ENCODE results near the gene CCDC138. TPM values are rescaled to one million over a fixed set of nuclear protein-coding genes. Genes with fewer than 3 reads are reported as not detected.

The CCDC138 gene
- total and polyA plus RNA-seq, 8 donors: 3.8 to 22.6 (median 18.8) TPM

- no peaks in the 10 kb centered on the region for H3K4me1 ChIP-seq
- peaks cover 0 to 38% of the 10 kb centered on the region in 2 donors for H3K36me3 ChIP-seq
- DNase-seq (no peak), ATAC-seq (no peak)
- intact Hi-C loops (cut with DNase I): no loop called here
- TF ChIP-seq CTCF (IDR thresholded peaks at IDR 0.05): no peak
- H3K4me3 ChIP-seq: no peak overlapping the region
- H3K27me3 ChIP-seq: no peaks in the 10 kb centered on the region
- H3K9me3 ChIP-seq: peaks cover 0 to 19% of the 10 kb centered on the region in 2 donors
- H3K27ac ChIP-seq: no peak overlapping the region
Measured at GRCh38 chr2:108820482-108820881, 33.9 kb downstream of the CCDC138 start.

- Histone ChIP-seq H3K36me3 (peaks cover 0 to 13% of the 10 kb centered on the region in 2 donors), H3K27me3 (no peaks in the 10 kb centered on the region), H3K4me1 (no peaks in the 10 kb centered on the region), H3K27ac (no peak overlapping the region), H3K9me3 (peaks cover 0 to 19% of the 10 kb centered on the region in 2 donors), H3K4me3 (no peak overlapping the region)
- no peak for TF ChIP-seq CTCF (IDR thresholded peaks at IDR 0.05)
- DNase-seq (no peak), ATAC-seq (peak; percentile 36)
- intact Hi-C loops (cut with DNase I): no loop called here
Measured at GRCh38 chr2:108823286-108823685, 36.7 kb downstream of the CCDC138 start.

- H3K9me3 ChIP-seq: peaks cover 0 to 15% of the 10 kb centered on the region in 2 donors
- no peak overlapping the region for H3K27ac ChIP-seq
- no peak for TF ChIP-seq CTCF (IDR thresholded peaks at IDR 0.05)
- H3K27me3 ChIP-seq: no peaks in the 10 kb centered on the region
- intact Hi-C loops (cut with DNase I): no loop called here
- no peak overlapping the region for H3K4me3 ChIP-seq
- ATAC-seq: no peak
- H3K4me1 ChIP-seq: no peaks in the 10 kb centered on the region
- DNase-seq: no peak
- peaks cover 0 to 8% of the 10 kb centered on the region in 2 donors for H3K36me3 ChIP-seq
Measured at GRCh38 chr2:108824316-108825070, 37.9 kb downstream of the CCDC138 start.

GRCh38 chr2:108825254-108825653, 38.7 kb downstream of the CCDC138 start:
- Histone ChIP-seq H3K9me3 (peaks cover 0 to 7% of the 10 kb centered on the region in 2 donors), H3K27ac (no peak overlapping the region), H3K27me3 (no peaks in the 10 kb centered on the region), H3K4me1 (no peaks in the 10 kb centered on the region), H3K4me3 (no peak overlapping the region), H3K36me3 (peaks cover 0 to under 1% of the 10 kb centered on the region in 2 donors)
- intact Hi-C loops (cut with DNase I): no loop called here
- no peak for TF ChIP-seq CTCF (IDR thresholded peaks at IDR 0.05)
- ATAC-seq (peak; percentile 36), DNase-seq (no peak)

GRCh38 chr2:108825736-108826135, 39.2 kb downstream of the CCDC138 start:
- Histone ChIP-seq H3K4me1 (no peaks in the 10 kb centered on the region), H3K27ac (no peak overlapping the region), H3K36me3 (no peaks in the 10 kb centered on the region), H3K4me3 (no peak overlapping the region), H3K9me3 (peaks cover 0 to 2% of the 10 kb centered on the region in 2 donors), H3K27me3 (no peaks in the 10 kb centered on the region)
- no peak for TF ChIP-seq CTCF (IDR thresholded peaks at IDR 0.05)
- no peak for DNase-seq
- intact Hi-C loops (cut with DNase I): no loop called here
- peak; percentile 48 for ATAC-seq
